Adrenal gland (tissue), 5 donors: ENCODE measurements around the gene LIN52.

Experiments
- POLR2A ChIP-seq, 2 donors: fragments of 450-650 bp; IDR thresholded peaks; one replicate each; pipeline ENCODE4 v1.6.1; 2017; ENCODE audit warnings: antibody characterized with exemption in 2 of 2, mild to moderate bottlenecking in 2 of 2, moderate library complexity in 1 of 2
- TF ChIP-seq, protein P1 (sequence below), 6 experiments: fragments of 450-650 bp in 4 of 6; fragments of 200-600 bp in 2 of 6; sonication (generic) in 1 of 6; IDR thresholded peaks; 1 replicate in 5 of 6; 2 replicates in 1 of 6; pipeline versions ENCODE4 v1.5.1 to v1.8.0; 2016 to 2021; ENCODE audit warnings: antibody characterized with exemption in 6 of 6, mild to moderate bottlenecking in 2 of 6, moderate library complexity in 1 of 6
- donor health status: DM: no; HTN: no; CAD: no.

DNA sequence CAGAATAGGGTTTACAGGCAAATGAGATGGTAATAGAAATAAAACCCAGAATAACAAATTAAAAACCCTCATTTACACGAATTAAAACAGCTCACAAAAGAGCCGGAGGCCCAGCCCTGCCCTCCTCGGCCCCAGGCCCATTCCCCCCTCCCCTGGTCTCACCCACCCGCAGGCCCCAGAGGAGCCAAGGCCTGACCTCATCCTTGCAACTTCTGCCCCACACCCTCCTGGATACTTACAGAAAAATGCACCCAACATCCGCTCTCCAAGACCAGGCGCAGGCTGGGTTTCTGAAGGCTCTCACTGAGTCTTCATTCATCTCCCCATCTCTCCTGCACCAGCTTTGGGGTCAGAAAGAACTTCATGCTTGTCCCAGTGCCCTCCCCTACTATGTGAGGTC lies 138.3 kb downstream of the LIN52 start:
- TF ChIP-seq, protein P1, sequence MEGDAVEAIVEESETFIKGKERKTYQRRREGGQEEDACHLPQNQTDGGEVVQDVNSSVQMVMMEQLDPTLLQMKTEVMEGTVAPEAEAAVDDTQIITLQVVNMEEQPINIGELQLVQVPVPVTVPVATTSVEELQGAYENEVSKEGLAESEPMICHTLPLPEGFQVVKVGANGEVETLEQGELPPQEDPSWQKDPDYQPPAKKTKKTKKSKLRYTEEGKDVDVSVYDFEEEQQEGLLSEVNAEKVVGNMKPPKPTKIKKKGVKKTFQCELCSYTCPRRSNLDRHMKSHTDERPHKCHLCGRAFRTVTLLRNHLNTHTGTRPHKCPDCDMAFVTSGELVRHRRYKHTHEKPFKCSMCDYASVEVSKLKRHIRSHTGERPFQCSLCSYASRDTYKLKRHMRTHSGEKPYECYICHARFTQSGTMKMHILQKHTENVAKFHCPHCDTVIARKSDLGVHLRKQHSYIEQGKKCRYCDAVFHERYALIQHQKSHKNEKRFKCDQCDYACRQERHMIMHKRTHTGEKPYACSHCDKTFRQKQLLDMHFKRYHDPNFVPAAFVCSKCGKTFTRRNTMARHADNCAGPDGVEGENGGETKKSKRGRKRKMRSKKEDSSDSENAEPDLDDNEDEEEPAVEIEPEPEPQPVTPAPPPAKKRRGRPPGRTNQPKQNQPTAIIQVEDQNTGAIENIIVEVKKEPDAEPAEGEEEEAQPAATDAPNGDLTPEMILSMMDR (IDR thresholded peaks at IDR 0.05) = no peak
- TF ChIP-seq POLR2A (IDR thresholded peaks at IDR 0.05) = no peak
